Measurements from ENCODE around the gene VARS1.

GRCh38 chr6:31814677-31815024 lies 19.1 kb upstream of the VARS1 start:
- no peak for TF ChIP-seq CTCF (conservative IDR thresholded peaks at IDR 0.05; ENCODE audit: low read depth, low read length)
- TF ChIP-seq RAD21 (IDR thresholded peaks at IDR 0.05; ENCODE audit: low read length), result no peak
- no peak for TF ChIP-seq RFX5 (IDR thresholded peaks at IDR 0.05; ENCODE audit: low read depth, low read length)
- no peak for TF ChIP-seq BHLHE40 (IDR thresholded peaks at IDR 0.05; ENCODE audit: low read depth, low read length)
- TF ChIP-seq NFE2L2 (IDR thresholded peaks at IDR 0.05; ENCODE audit: low read depth, low read length), result no peak

Measured in IMR-90 (cell line).